ENCODE results near the gene RBM19. TPM values are rescaled to one million over a fixed set of nuclear protein-coding genes. Genes with fewer than 3 reads are reported as not detected.

Gene RBM19
- total RNA-seq, 1 experiment from 2014 or later, result 35.7 TPM

- DNase-seq, result no peak
- H3K27me3 ChIP-seq (replicated peaks; ENCODE audit: control insufficient read depth, insufficient read depth, low read length), result no peaks in the 10 kb centered on the region; the same call in 1 of the 2 replicates
- POLR2A ChIA-PET, result no interaction called here
- CTCF ChIA-PET, result no interaction called here
- Mint-ChIP-seq H3K27me3 (ENCODE audit: insufficient read depth, unreplicated experiment) (peaks cover 6% of the 10 kb centered on the region), H3K9me3 (ENCODE audit: unreplicated experiment) (no peaks in the 10 kb centered on the region), H3K4me3 (ENCODE audit: unreplicated experiment) (no peak overlapping the region), H3K4me1 (ENCODE audit: low read depth, unreplicated experiment) (no peaks in the 10 kb centered on the region), H3K36me3 (ENCODE audit: insufficient read depth, unreplicated experiment) (no peaks in the 10 kb centered on the region), H3K27ac (ENCODE audit: unreplicated experiment) (no peak overlapping the region)
- TF ChIP-seq CTCF (IDR thresholded peaks at IDR 0.05; ENCODE audit: insufficient read depth in 1 of 2, low read depth in 1 of 2, low read length in 1 of 2, severe bottlenecking in 1 of 2, unreplicated experiment in 1 of 2), result no peak
- no peaks in the 10 kb centered on the region for H3K4me1 ChIP-seq
- H3K4me3 ChIP-seq (ENCODE audit: low read depth, low read length), result no peak overlapping the region
- intact Hi-C loops (cut with micrococcal nuclease; ENCODE audit: unreplicated experiment), result loop anchor here (10.0 kb wide), 2 partner anchors 167 to 1927 kb away; no protein-coding TSS in a partner anchor
- no TSS peak for BruUV-seq (replicated peaks)
- H3K9me3 ChIP-seq, result no peaks in the 10 kb centered on the region
- H3K36me3 ChIP-seq (ENCODE audit: control insufficient read depth, insufficient read depth, low read length), result no peaks in the 10 kb centered on the region
These were observed 21.9 kb upstream of the RBM19 start for GRCh38 chr12:113988064-113988451.

GRCh38 chr12:113987261-113988063 is 21.3 kb upstream of the RBM19 start:
- no peak for DNase-seq
- no peaks in the 10 kb centered on the region for H3K4me1 Mint-ChIP-seq (ENCODE audit: low read depth, unreplicated experiment)
- no peak overlapping the region for H3K4me3 Mint-ChIP-seq (ENCODE audit: unreplicated experiment)
- no peak overlapping the region for H3K27ac Mint-ChIP-seq (ENCODE audit: unreplicated experiment)
- no peaks in the 10 kb centered on the region for H3K4me1 ChIP-seq
- TF ChIP-seq CTCF (IDR thresholded peaks at IDR 0.05; ENCODE audit: insufficient read depth in 1 of 2, low read depth in 1 of 2, low read length in 1 of 2, severe bottlenecking in 1 of 2, unreplicated experiment in 1 of 2), result no peak
- H3K36me3 ChIP-seq (ENCODE audit: control insufficient read depth, insufficient read depth, low read length), result no peaks in the 10 kb centered on the region
- no TSS peak for BruUV-seq (replicated peaks)
- H3K27me3 ChIP-seq (replicated peaks; ENCODE audit: control insufficient read depth, insufficient read depth, low read length), result no peaks in the 10 kb centered on the region; the same call in 1 of the 2 replicates
- ChIA-PET POLR2A (no interaction called here), CTCF (no interaction called here)
- H3K9me3 ChIP-seq, result no peaks in the 10 kb centered on the region
- intact Hi-C loops (cut with micrococcal nuclease; ENCODE audit: unreplicated experiment), result loop anchor here (10.0 kb wide), 2 partner anchors 167 to 1927 kb away; no protein-coding TSS in a partner anchor
- no peaks in the 10 kb centered on the region for H3K36me3 Mint-ChIP-seq (ENCODE audit: insufficient read depth, unreplicated experiment)
- H3K27me3 Mint-ChIP-seq (ENCODE audit: insufficient read depth, unreplicated experiment), result peaks cover 6% of the 10 kb centered on the region
- no peaks in the 10 kb centered on the region for H3K9me3 Mint-ChIP-seq (ENCODE audit: unreplicated experiment)
- no peak overlapping the region for H3K4me3 ChIP-seq (ENCODE audit: low read depth, low read length)

GRCh38 chr12:113984464-113984863 is 18.3 kb upstream of the RBM19 start:
- Histone ChIP-seq H3K4me1 (no peaks in the 10 kb centered on the region), H3K36me3 (ENCODE audit: control insufficient read depth, insufficient read depth, low read length) (no peaks in the 10 kb centered on the region), H3K9me3 (no peaks in the 10 kb centered on the region), H3K4me3 (ENCODE audit: low read depth, low read length) (no peak overlapping the region), H3K27me3 (replicated peaks; ENCODE audit: control insufficient read depth, insufficient read depth, low read length) (no peaks in the 10 kb centered on the region)
- no TSS peak for BruUV-seq (replicated peaks)
- Mint-ChIP-seq H3K27me3 (ENCODE audit: insufficient read depth, unreplicated experiment) (peaks cover 2% of the 10 kb centered on the region), H3K36me3 (ENCODE audit: insufficient read depth, unreplicated experiment) (no peaks in the 10 kb centered on the region), H3K9me3 (ENCODE audit: unreplicated experiment) (no peaks in the 10 kb centered on the region), H3K4me1 (ENCODE audit: low read depth, unreplicated experiment) (no peaks in the 10 kb centered on the region), H3K4me3 (ENCODE audit: unreplicated experiment) (no peak overlapping the region), H3K27ac (ENCODE audit: unreplicated experiment) (no peak overlapping the region)
- DNase-seq, result no peak
- POLR2A ChIA-PET, result no interaction called here
- CTCF ChIA-PET, result no interaction called here
- TF ChIP-seq CTCF (IDR thresholded peaks at IDR 0.05; ENCODE audit: insufficient read depth in 1 of 2, low read depth in 1 of 2, low read length in 1 of 2, severe bottlenecking in 1 of 2, unreplicated experiment in 1 of 2), result no peak
- intact Hi-C loops (cut with micrococcal nuclease; ENCODE audit: unreplicated experiment), result loop anchor here (5.0 to 10.0 kb wide), 3 partner anchors 170 to 1930 kb away; no protein-coding TSS in a partner anchor

Data from Caco-2 (cell line).